Activated CD8-positive, alpha-beta memory T cell treated with anti-CD3 and anti-CD28 coated beads, Interleukin-2, amount 50 U/mL, for 48 hours (primary cell): ENCODE results near the gene TCHP.

Experiments used
- DNase-seq: peaks from one replicate; pipeline ENCODE4 v3.0.0-alpha.2; 2020

TCHP gene

GRCh38 chr12:109966546-109966945 lies 66.5 kb downstream of the TCHP start:
- no peak for DNase-seq

- DNase-seq, result no peak
Observed at GRCh38 chr12:109967383-109968031, 67.4 kb downstream of the TCHP start.
